Gastroesophageal sphincter (tissue), 4 donors: ENCODE data around the gene LARP1. TPM values are rescaled to one million over a fixed set of nuclear protein-coding genes. Genes with fewer than 3 reads are reported as not detected.

Experiments used
- ATAC-seq: fragments of 150-250 bp; one replicate; pipeline ENCODE4 v1.9.1; 2016; ENCODE audit warnings: mild to moderate bottlenecking, moderate library complexity
- H3K27ac ChIP-seq, 4 donors: fragments of 200-600 bp; sonication (generic) in 3 of 4; 1 replicate in 3 of 4; 2 replicates in 1 of 4; pipeline ENCODE4 v1.5.1; 2016 to 2019
- H3K27me3 ChIP-seq: fragments of 200-600 bp; sonication (generic); one replicate; pipeline ENCODE4 v1.5.1; 2019
- H3K36me3 ChIP-seq, 2 donors: fragments of 200-600 bp; sonication (generic); one replicate each; pipeline ENCODE4 v1.5.1; 2019; ENCODE audit warnings: control low read depth in 1 of 2
- H3K4me1 ChIP-seq, 3 donors: fragments of 200-600 bp; sonication (generic); 1 replicate in 2 of 3; 2 replicates in 1 of 3; pipeline ENCODE4 v1.5.1; 2016 to 2019; ENCODE audit warnings: control low read depth in 2 of 3
- H3K4me3 ChIP-seq, 2 donors: fragments of 200-600 bp; sonication (generic); one replicate each; pipeline ENCODE4 v1.5.1; 2019; ENCODE audit warnings: mild to moderate bottlenecking in 1 of 2, moderate library complexity in 1 of 2
- H3K9me3 ChIP-seq, 3 donors: fragments of 200-600 bp; sonication (generic); one replicate each; pipeline ENCODE4 v1.5.1; 2017 to 2019; ENCODE audit warnings: control low read depth in 2 of 3
- CTCF ChIP-seq, 4 experiments: fragments of 200-600 bp in 2 of 4; fragments of 450-650 bp in 2 of 4; sonication (generic) in 1 of 4; IDR thresholded peaks; one replicate each; pipeline ENCODE4 v1.5.1; 2017 to 2019; ENCODE audit warnings: antibody characterized with exemption in 4 of 4, mild to moderate bottlenecking in 2 of 4, moderate library complexity in 2 of 4
- EP300 ChIP-seq: sonication (generic); formaldehyde crosslinking; IDR thresholded peaks from one replicate; pipeline ENCODE4 v1.6.1; 2017; ENCODE audit warnings: antibody characterized with exemption, mild to moderate bottlenecking
- POLR2A ChIP-seq, 2 donors: fragments of 450-650 bp; IDR thresholded peaks; one replicate each; pipeline ENCODE4 v1.6.1; 2017; ENCODE audit warnings: antibody characterized with exemption in 2 of 2, mild to moderate bottlenecking in 2 of 2, moderate library complexity in 1 of 2
- POLR2AphosphoS5 ChIP-seq: sonication (generic); formaldehyde crosslinking; IDR thresholded peaks from one replicate; pipeline ENCODE4 v1.6.1; 2017; ENCODE audit warnings: antibody characterized with exemption
- WGBS, 2 donors: methylation state at CpG; one replicate each; pipeline ENCODE4 v1.1.5; 2018; ENCODE audit warnings: low coverage in 1 of 2; 5-methylcytosine and 5-hydroxymethylcytosine counted together
- total RNA-seq, 4 donors: library from RNA; depleted of rRNA; stranded (reverse); fragments of >200 nt; gene quantifications; one replicate each; pipeline ENCODE4 v1.1.0, GENCODE V29; 2016

Gene LARP1
- total RNA-seq, 4 donors from 2014 or later = 64.6 to 118 (median 80.1) TPM

GRCh38 chr5:154858972-154859871, 104.0 kb downstream of the LARP1 start:
- peaks cover 0 to 13% of the 10 kb centered on the region in 2 donors for H3K36me3 ChIP-seq
- WGBS, 2 donors = 0 to 1% methylated on average over 22 to 26 of the region's 26 CpGs
- TF ChIP-seq POLR2AphosphoS5 (no peak), POLR2A (IDR thresholded peaks at IDR 0.05) (no peak), EP300 (no peak), CTCF (IDR thresholded peaks at IDR 0.05) (no peak)
- no peak for ATAC-seq
- no peaks in the 10 kb centered on the region for H3K27me3 ChIP-seq
- peak overlapping the region; percentile 76 to 99 (median 98) for H3K27ac ChIP-seq
- no peaks in the 10 kb centered on the region for H3K9me3 ChIP-seq
- H3K4me1 ChIP-seq = peaks cover 0 to 60% (median 26%) of the 10 kb centered on the region in 3 donors
- H3K4me3 ChIP-seq = peak overlapping the region; percentile 80 to 89

- no peak for ATAC-seq
- no peaks in the 10 kb centered on the region for H3K9me3 ChIP-seq
- H3K4me3 ChIP-seq = peak overlapping the region; percentile 80 to 89
- 9 to 30% methylated on average over 3 to 4 of the region's 5 CpGs for WGBS, 2 donors
- TF ChIP-seq POLR2AphosphoS5 = peak; percentile 46
- no peak for TF ChIP-seq POLR2A (IDR thresholded peaks at IDR 0.05)
- H3K27me3 ChIP-seq = no peaks in the 10 kb centered on the region
- H3K36me3 ChIP-seq = peaks cover 0 to 22% of the 10 kb centered on the region in 2 donors
- H3K4me1 ChIP-seq = peaks cover 0 to 60% (median 26%) of the 10 kb centered on the region in 3 donors
- H3K27ac ChIP-seq = peak overlapping the region; percentile 76 to 99 (median 98)
These were observed 104.9 kb downstream of the LARP1 start for GRCh38 chr5:154860123-154860522.

GRCh38 chr5:154860765-154861164, 105.6 kb downstream of the LARP1 start:
- peaks cover 0 to 63% (median 26%) of the 10 kb centered on the region in 3 donors for H3K4me1 ChIP-seq
- TF ChIP-seq EP300 = no peak
- no peak for TF ChIP-seq POLR2AphosphoS5
- no peak for TF ChIP-seq POLR2A (IDR thresholded peaks at IDR 0.05)
- H3K27ac ChIP-seq = peak overlapping the region in 3 of 4 donors; percentile 96 to 99 (median 99)
- no peak for ATAC-seq
- H3K36me3 ChIP-seq = peaks cover 0 to 28% of the 10 kb centered on the region in 2 donors
- WGBS, 2 donors = 30 to 45% methylated on average over 4 of the region's 4 CpGs
- no peaks in the 10 kb centered on the region for H3K27me3 ChIP-seq
- H3K9me3 ChIP-seq = no peaks in the 10 kb centered on the region
- peak overlapping the region in 1 of 2 donors; percentile 89 for H3K4me3 ChIP-seq

GRCh38 chr5:154861946-154862345, 106.8 kb downstream of the LARP1 start:
- H3K4me1 ChIP-seq = peaks cover 0 to 63% (median 20%) of the 10 kb centered on the region in 3 donors
- H3K9me3 ChIP-seq = no peaks in the 10 kb centered on the region
- no peak for ATAC-seq
- TF ChIP-seq CTCF (IDR thresholded peaks at IDR 0.05) = no peak
- TF ChIP-seq POLR2AphosphoS5 = no peak
- H3K27ac ChIP-seq = no peak overlapping the region
- WGBS, 2 donors = 80 to 92% methylated on average over 4 to 5 of the region's 8 CpGs
- no peak overlapping the region for H3K4me3 ChIP-seq
- no peaks in the 10 kb centered on the region for H3K27me3 ChIP-seq
- H3K36me3 ChIP-seq = peaks cover 0 to 39% of the 10 kb centered on the region in 2 donors

- Histone ChIP-seq H3K4me1 (peaks cover 0 to 61% (median 20%) of the 10 kb centered on the region in 3 donors), H3K36me3 (peaks cover 0 to 44% of the 10 kb centered on the region in 2 donors), H3K4me3 (no peak overlapping the region), H3K27me3 (no peaks in the 10 kb centered on the region), H3K27ac (no peak overlapping the region), H3K9me3 (no peaks in the 10 kb centered on the region)
- TF ChIP-seq POLR2A (IDR thresholded peaks at IDR 0.05) = no peak
- TF ChIP-seq EP300 = no peak
- TF ChIP-seq CTCF (IDR thresholded peaks at IDR 0.05) = no peak
- no peak for TF ChIP-seq POLR2AphosphoS5
- no peak for ATAC-seq
- 70 to 83% methylated on average over 2 of the region's 2 CpGs for WGBS, 2 donors
These were observed 107.6 kb downstream of the LARP1 start for GRCh38 chr5:154862766-154863165.
